Measurements from ENCODE around the gene ACBD6.

ACBD6 gene

DNA sequence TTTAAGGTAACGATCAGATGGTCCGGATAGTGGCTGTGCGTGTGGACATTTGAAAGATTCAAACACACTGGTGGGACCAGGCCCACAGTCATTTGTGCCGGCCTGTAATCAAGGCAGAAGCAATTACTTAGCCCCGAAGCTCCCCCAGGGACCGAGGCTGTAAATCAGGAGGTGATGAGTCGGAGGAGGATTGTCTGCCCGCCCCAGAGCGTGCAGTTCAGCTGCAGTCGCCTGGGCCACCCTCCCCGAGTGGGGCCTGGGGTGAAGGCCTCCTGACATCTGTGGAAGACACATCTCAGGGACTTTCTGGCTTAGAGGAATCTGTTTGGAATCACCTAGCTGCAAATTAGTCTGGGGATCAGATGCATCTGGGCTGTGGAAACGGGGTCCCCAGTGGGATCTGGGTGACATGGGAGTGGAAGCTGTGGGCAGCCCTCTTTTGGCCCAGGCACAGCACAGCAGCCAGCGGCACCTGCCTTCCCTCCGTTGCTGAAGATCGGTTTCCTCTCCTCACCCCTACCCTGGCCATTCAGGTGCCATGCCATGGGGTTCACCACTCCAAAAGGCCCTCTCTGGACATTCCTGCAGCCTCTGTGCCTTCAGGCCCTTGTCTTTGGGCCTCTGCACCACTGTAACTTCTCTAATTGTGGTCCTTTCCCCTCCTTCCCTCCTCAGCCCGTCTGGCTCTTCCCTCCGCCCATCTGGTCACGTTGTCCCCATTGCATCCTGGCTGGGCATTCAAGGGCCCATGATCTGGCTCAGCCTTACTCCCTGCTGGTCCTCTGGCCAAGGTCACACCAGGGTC is 246.6 kb downstream of the ACBD6 start:
- Histone ChIP-seq H3K4me1 (ENCODE audit: insufficient read depth, low read length, severe bottlenecking) (no peaks in the 10 kb centered on the region), H3K4me3 (ENCODE audit: low read depth, low read length, poor library complexity, severe bottlenecking) (no peak overlapping the region), H3K9me3 (ENCODE audit: low read length) (no peaks in the 10 kb centered on the region), H3K4me2 (ENCODE audit: low read length) (no peak overlapping the region), H3K27ac (ENCODE audit: low read depth, low read length, poor library complexity, severe bottlenecking) (no peak overlapping the region), H3K27me3 (ENCODE audit: insufficient read depth, low read length) (peaks cover 16% of the 10 kb centered on the region; the same call in 1 of the 2 replicates), H3K36me3 (ENCODE audit: insufficient read depth, low read length) (no peaks in the 10 kb centered on the region), H2AFZ (ENCODE audit: low read length) (no peak overlapping the region), H3K9me2 (ENCODE audit: low read depth, low read length) (no peaks in the 10 kb centered on the region), H3K79me2 (ENCODE audit: insufficient read depth, low read length) (no peaks in the 10 kb centered on the region), H4K20me1 (ENCODE audit: insufficient read depth, low read length) (no peaks in the 10 kb centered on the region), H3K9ac (ENCODE audit: low read length) (no peak overlapping the region), H3F3A (ENCODE audit: insufficient read depth, low read length) (no peaks in the 10 kb centered on the region)
- TF ChIP-seq, protein P1, sequence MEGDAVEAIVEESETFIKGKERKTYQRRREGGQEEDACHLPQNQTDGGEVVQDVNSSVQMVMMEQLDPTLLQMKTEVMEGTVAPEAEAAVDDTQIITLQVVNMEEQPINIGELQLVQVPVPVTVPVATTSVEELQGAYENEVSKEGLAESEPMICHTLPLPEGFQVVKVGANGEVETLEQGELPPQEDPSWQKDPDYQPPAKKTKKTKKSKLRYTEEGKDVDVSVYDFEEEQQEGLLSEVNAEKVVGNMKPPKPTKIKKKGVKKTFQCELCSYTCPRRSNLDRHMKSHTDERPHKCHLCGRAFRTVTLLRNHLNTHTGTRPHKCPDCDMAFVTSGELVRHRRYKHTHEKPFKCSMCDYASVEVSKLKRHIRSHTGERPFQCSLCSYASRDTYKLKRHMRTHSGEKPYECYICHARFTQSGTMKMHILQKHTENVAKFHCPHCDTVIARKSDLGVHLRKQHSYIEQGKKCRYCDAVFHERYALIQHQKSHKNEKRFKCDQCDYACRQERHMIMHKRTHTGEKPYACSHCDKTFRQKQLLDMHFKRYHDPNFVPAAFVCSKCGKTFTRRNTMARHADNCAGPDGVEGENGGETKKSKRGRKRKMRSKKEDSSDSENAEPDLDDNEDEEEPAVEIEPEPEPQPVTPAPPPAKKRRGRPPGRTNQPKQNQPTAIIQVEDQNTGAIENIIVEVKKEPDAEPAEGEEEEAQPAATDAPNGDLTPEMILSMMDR (IDR thresholded peaks at IDR 0.05; ENCODE audit: low read length) = no peak
- TF ChIP-seq EZH2 (IDR thresholded peaks at IDR 0.05; ENCODE audit: borderline replicate concordance, low read length) = no peak

DNA sequence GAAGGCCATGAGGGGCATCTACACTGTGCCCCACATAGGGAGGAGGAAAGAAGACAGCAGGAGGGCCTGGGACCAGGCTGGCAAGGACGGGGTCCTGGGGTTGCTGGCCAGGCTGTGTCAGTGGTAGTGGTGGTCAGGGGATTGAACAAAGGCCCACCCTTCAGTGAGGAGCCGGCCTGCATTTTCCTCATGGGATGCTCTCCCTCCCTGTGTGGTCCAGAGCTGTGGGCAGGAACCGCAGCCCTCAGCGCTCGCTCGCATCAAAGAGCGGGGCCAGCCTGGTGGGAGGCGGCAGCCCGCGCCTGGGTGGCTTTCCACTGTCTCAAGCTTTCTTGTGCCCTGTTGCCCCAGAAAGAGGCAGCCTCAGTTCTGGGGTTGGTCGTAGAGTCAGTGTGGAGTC is 247.5 kb downstream of the ACBD6 start:
- no peak overlapping the region for H3K9ac ChIP-seq (ENCODE audit: low read length)
- no peak overlapping the region for H2AFZ ChIP-seq (ENCODE audit: low read length)
- no peaks in the 10 kb centered on the region for H4K20me1 ChIP-seq (ENCODE audit: insufficient read depth, low read length)
- H3K27me3 ChIP-seq (ENCODE audit: insufficient read depth, low read length) = peaks cover 16% of the 10 kb centered on the region; the same call in 1 of the 2 replicates
- no peak overlapping the region for H3K4me2 ChIP-seq (ENCODE audit: low read length)
- H3K27ac ChIP-seq (ENCODE audit: low read depth, low read length, poor library complexity, severe bottlenecking) = no peak overlapping the region
- H3K4me3 ChIP-seq (ENCODE audit: low read depth, low read length, poor library complexity, severe bottlenecking) = no peak overlapping the region
- H3K79me2 ChIP-seq (ENCODE audit: insufficient read depth, low read length) = no peaks in the 10 kb centered on the region
- H3K4me1 ChIP-seq (ENCODE audit: insufficient read depth, low read length, severe bottlenecking) = no peaks in the 10 kb centered on the region
- TF ChIP-seq EZH2 (IDR thresholded peaks at IDR 0.05; ENCODE audit: borderline replicate concordance, low read length) = no peak
- TF ChIP-seq, protein P1 (IDR thresholded peaks at IDR 0.05; ENCODE audit: low read length) = no peak
- no peaks in the 10 kb centered on the region for H3K36me3 ChIP-seq (ENCODE audit: insufficient read depth, low read length)
- no peaks in the 10 kb centered on the region for H3K9me2 ChIP-seq (ENCODE audit: low read depth, low read length)
- no peaks in the 10 kb centered on the region for H3F3A ChIP-seq (ENCODE audit: insufficient read depth, low read length)
- H3K9me3 ChIP-seq (ENCODE audit: low read length) = no peaks in the 10 kb centered on the region

DNA sequence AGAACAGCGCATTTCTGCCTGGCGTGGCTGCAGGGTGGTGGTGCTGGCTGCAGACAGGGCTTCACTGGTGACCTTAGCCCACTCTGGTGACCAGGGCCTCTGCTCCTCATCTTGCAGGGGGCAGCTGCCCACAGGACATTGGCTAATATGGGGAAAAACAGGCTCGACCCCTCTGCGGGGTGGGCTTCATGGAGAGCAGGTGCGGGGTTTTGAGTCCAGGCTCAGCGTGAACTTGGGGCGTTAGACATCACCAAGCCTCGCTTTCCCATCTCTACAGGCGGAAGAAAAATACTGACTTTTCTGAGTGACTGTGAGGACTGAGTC is 247.9 kb downstream of the ACBD6 start:
- Histone ChIP-seq H3K27ac (ENCODE audit: low read depth, low read length, poor library complexity, severe bottlenecking) (no peak overlapping the region), H2AFZ (ENCODE audit: low read length) (no peak overlapping the region), H3K4me1 (ENCODE audit: insufficient read depth, low read length, severe bottlenecking) (no peaks in the 10 kb centered on the region), H3K4me3 (ENCODE audit: low read depth, low read length, poor library complexity, severe bottlenecking) (no peak overlapping the region), H3F3A (ENCODE audit: insufficient read depth, low read length) (no peaks in the 10 kb centered on the region), H3K9me3 (ENCODE audit: low read length) (no peaks in the 10 kb centered on the region), H4K20me1 (ENCODE audit: insufficient read depth, low read length) (no peaks in the 10 kb centered on the region), H3K4me2 (ENCODE audit: low read length) (no peak overlapping the region), H3K27me3 (ENCODE audit: insufficient read depth, low read length) (peaks cover 16% of the 10 kb centered on the region; the same call in 1 of the 2 replicates), H3K36me3 (ENCODE audit: insufficient read depth, low read length) (no peaks in the 10 kb centered on the region), H3K9ac (ENCODE audit: low read length) (no peak overlapping the region), H3K79me2 (ENCODE audit: insufficient read depth, low read length) (no peaks in the 10 kb centered on the region), H3K9me2 (ENCODE audit: low read depth, low read length) (no peaks in the 10 kb centered on the region)
- no peak for TF ChIP-seq EZH2 (IDR thresholded peaks at IDR 0.05; ENCODE audit: borderline replicate concordance, low read length)
- TF ChIP-seq, protein P1 (IDR thresholded peaks at IDR 0.05; ENCODE audit: low read length) = no peak
